GM12865 (cell line): ENCODE data around the gene ARHGEF25.

Source experiments
- DNase-seq: peaks from one replicate; pipeline ENCODE4 v3.0.0; 2010; ENCODE audit warnings: low read depth
- H3K4me3 ChIP-seq: 2 replicates; pipeline ENCODE4 v1.5.1; 2011; ENCODE audit warnings: mild to moderate bottlenecking, low read depth, low read length, control low read depth
- CTCF ChIP-seq: IDR thresholded peaks from 2 replicates; pipeline ENCODE4 v1.5.1; 2011; ENCODE audit warnings: low read length, control low read depth, low read depth, inconsistent platforms; ENCODE audit not compliant: insufficient read depth; ENCODE audit errors: missing control alignments

The ARHGEF25 gene

GRCh38 chr12:57609101-57609780 lies 2.0 kb upstream of the ARHGEF25 start:
- TF ChIP-seq CTCF: no peak
- no peak overlapping the region for H3K4me3 ChIP-seq
- no peak for DNase-seq

GRCh38 chr12:57609781-57610553 lies 1.3 kb upstream of the ARHGEF25 start:
- H3K4me3 ChIP-seq: no peak overlapping the region
- TF ChIP-seq CTCF: no peak
- no peak for DNase-seq

- no peak for DNase-seq
- peak overlapping the region; percentile 50 for H3K4me3 ChIP-seq
- TF ChIP-seq CTCF: no peak
Measured at GRCh38 chr12:57610554-57611107, 604 bp upstream of the ARHGEF25 start.

- DNase-seq: no peak
- no peak overlapping the region for H3K4me3 ChIP-seq
- TF ChIP-seq CTCF: no peak
Measured at GRCh38 chr12:57611827-57612710, 834 bp downstream of the ARHGEF25 start.

- no peak overlapping the region for H3K4me3 ChIP-seq
- no peak for DNase-seq
- TF ChIP-seq CTCF: no peak
Measured at GRCh38 chr12:57612711-57613426, 1.6 kb downstream of the ARHGEF25 start.
